PC-9 (cell line): ENCODE measurements around the gene PRKAG2.

Source experiments
- EZH2 ChIP-seq: fragments of 200-600 bp; sonication (generic); IDR thresholded peaks from 2 replicates; pipeline ENCODE4 v1.8.0; 2017; ENCODE audit warnings: antibody characterized with exemption, low read depth
- TF ChIP-seq, protein P1 (sequence below): fragments of 200-600 bp; sonication (generic); conservative IDR thresholded peaks from 2 replicates; pipeline ENCODE4 v1.6.1; 2017; ENCODE audit warnings: mixed run types, antibody characterized with exemption, mild to moderate bottlenecking, moderate library complexity

- TF ChIP-seq, protein P1, sequence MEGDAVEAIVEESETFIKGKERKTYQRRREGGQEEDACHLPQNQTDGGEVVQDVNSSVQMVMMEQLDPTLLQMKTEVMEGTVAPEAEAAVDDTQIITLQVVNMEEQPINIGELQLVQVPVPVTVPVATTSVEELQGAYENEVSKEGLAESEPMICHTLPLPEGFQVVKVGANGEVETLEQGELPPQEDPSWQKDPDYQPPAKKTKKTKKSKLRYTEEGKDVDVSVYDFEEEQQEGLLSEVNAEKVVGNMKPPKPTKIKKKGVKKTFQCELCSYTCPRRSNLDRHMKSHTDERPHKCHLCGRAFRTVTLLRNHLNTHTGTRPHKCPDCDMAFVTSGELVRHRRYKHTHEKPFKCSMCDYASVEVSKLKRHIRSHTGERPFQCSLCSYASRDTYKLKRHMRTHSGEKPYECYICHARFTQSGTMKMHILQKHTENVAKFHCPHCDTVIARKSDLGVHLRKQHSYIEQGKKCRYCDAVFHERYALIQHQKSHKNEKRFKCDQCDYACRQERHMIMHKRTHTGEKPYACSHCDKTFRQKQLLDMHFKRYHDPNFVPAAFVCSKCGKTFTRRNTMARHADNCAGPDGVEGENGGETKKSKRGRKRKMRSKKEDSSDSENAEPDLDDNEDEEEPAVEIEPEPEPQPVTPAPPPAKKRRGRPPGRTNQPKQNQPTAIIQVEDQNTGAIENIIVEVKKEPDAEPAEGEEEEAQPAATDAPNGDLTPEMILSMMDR = no peak
- TF ChIP-seq EZH2 = no peak
Measured at GRCh38 chr7:151918510-151918843, 41.6 kb upstream of the PRKAG2 start.
